NCI-H1105 treated with DMSO at 0.1 percent for 48 hours (cell line): ENCODE results near the gene PDYN.
"Not testable (repeated sequence)": the region's sequence is repeated elsewhere in the genome, so short reads cannot be mapped to it uniquely, and the experiment has no call there.

ENCODE experiments used
- DNase-seq: peaks from one replicate; lab custom pipeline; 2025; lab: John Stamatoyannopoulos, UW

The PDYN gene

DNA sequence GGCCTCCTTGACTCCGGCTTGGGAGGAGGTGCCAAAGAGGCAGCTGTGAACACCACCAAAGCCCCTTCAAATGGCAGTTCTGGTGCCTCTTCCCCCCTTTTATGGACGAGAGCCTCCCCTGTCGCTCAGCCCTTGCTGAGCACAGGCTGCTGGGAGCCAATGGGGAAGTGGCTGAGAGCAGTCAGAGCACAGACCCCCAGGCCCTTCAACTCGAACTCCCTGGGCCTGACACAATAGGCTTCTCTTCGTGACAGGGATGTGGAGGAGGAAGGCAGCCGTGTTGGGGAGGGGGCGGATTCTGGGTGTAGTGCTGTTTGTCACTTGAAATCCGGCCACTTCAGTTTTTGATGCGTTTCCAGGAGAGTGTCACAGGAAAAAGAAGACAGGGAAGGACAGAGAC is at the start of gene PDYN:
Gene PDYN (minus strand): TSS at position 73 of the 400 bp plus-strand sequence. CDS start 10,974 bp downstream, outside the sequence.
- DNase-seq = no peak

DNA sequence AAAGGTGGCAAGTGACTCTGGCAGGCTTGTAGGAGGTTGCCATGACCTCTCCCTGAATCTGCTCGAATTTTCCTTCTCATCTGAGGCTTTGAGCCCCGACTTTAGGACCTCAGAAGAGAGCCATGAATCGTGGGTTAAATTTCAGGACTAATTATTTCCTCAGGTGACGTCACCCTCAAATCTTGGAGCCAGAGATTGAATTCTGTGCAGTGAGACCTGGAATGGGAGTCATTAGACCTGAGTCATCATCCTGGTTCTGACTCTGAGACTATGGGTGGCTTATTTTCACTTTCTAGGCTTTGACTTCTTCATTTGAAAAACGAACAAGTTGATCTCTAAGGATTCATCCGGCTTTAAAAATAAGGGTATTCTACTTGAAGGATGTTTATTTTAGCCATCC is 48.5 kb upstream of the PDYN start:
- no peak for DNase-seq

DNA sequence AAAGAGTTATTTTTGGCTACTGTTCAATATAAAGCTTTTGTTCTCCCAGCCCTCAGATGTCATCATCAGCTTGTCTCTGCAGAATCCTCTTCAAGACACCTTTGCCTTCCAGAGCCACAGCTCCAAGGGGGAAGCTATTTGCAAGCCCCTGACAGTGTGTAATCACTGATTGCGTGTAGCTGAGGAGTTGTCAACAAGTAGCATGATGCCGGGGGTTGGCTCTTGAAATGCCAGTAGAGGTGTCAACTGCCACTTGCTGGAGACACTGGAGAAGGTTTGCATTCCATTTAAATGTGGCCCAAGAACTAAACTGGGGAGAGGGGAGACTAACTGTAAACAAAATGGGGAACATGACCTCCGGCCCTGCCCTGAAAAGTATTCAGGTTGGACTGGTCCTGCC is 44.3 kb upstream of the PDYN start:
- no peak for DNase-seq

DNA sequence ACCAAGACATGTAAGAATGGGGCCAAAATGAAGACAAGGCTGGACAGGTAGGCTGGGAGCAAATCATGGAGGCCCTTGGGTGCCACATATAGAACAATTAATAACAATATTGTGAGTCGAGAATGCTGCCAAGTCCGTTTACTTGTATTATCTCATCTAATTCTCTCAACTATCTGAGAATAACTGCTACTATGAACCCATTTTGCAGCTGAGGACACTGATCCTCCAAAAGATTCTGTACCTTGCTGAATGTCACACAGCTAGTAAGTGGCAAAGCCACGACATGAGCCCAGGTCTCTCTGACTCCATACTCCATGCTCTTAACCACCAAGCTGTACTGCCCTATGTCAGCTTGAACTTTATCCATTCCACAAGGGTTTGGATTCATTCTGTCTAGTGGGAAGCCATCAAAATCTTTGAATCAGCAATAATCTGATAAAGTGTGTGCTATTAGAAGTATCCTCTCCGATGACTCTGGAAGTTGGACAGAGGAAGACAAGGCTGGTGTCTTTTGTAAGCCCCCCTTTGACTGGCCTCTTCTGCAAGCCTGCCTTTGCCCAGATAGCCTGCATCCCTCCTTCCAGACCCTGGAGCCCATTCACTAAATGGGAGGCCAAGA is 43.5 kb upstream of the PDYN start:
- no peak for DNase-seq

DNA sequence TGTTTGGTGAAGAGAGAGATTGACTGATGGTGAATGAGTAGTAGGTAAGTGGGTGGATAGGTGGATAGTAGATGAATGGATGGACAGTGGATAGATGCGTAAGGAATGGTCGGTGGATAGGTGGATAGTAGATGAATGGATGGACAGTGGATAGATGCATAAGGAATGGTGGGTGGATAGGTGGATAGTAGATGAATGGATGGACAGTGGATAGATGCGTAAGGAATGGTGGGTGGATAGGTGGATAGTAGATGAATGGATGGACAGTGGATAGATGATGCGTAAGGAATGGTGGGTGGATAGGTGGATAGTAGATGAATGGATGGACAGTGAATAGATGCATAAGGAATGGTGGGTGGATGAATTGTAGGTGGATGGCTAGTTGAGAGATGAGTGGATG is 42.5 kb upstream of the PDYN start:
- DNase-seq = not testable (repeated sequence)

DNA sequence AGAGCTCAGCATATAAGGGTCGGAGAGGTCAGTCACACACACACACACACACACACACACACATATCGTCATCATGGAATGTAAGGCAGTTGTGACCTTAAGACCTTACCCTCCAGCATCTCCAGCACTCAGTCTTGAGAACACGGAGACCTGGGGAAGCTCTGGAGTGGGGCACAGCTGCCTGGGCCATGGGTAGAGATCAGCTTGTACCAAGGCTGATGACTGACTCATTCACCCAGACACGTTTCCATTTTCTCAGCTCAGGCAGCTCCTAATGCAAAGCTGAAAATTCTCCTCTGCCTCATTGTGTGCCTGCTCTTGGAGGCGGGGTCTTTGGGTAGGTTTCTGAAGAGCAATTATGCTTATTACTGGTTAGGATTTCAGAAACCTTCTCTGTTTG is 38.3 kb upstream of the PDYN start:
- DNase-seq = no peak

DNA sequence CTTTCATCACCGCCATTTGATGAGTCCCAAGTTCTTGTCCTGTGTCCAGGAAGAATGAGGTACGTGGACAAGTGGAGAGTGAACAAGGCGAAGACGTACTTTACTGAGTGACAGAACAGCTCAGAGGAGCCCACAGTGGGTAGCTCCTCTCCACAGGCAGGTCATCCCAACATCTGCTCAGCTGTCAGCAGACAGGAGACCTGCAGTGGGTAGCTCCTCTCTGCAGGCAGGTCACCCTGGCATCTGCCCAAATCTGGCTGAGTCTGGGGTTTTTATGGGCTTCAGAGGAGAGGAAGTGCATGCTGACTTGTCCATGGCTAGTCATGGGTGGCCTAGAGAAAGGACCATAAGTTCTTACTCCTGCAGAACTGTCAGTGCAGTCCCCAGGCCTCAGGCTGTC is 32.7 kb upstream of the PDYN start:
- no peak for DNase-seq

DNA sequence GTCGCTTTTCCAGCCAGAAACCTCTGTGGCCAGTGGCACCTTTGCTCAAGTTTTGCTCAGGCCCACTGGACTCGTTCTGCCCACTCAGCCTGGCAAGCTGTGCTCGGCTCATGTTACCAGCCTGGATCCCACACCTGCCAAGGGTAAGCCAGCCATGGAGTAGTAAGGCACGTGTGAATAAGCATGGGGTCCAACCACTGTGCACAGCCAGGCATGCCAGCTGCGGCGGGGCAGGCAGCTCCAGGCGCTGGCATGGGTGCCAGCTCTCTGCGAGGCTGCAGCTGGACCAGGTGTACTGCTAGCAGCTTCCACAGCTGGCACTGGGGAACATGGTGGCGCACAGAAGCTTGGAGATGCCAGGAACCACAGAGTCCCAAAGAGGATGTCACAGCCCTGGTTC is 32.1 kb upstream of the PDYN start:
- no peak for DNase-seq

DNA sequence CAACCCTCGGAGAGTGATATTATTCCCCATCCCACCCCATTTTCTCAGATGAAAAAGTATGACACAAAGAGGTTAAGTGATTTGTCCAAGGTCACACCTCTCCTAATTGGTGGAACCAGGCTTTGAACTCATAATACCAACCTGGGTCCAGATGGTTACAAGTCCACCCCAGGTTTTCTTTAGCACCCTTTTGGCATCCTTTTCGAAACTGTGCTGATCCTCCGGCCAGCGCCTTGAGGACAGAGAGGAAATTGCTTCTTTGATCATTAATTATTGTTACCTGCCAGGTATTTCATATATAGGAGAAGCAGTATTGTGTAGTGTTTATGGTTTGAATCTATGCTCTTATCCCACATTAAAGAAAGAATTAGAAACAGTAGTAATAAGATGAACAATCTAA is 29.3 kb upstream of the PDYN start:
- DNase-seq = no peak

DNA sequence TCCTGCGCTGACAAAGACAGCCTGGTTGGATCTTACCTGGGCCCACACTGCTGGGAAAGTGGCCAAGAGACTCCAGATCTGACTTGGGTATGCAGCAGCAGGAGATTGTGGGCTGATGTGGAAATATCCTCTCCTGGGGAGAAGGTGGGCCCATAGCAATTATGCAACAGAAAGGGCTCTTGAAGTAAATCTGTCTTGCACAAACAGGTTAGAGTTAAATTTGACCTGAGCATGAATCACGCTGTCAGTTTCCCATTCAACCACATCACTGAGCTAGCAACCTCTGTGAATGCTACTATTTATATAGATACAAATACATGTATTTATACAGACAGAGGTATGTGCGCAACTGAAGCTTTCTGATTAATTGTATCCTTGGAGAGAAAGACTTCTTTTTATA is 28.3 kb upstream of the PDYN start:
- DNase-seq = no peak

DNA sequence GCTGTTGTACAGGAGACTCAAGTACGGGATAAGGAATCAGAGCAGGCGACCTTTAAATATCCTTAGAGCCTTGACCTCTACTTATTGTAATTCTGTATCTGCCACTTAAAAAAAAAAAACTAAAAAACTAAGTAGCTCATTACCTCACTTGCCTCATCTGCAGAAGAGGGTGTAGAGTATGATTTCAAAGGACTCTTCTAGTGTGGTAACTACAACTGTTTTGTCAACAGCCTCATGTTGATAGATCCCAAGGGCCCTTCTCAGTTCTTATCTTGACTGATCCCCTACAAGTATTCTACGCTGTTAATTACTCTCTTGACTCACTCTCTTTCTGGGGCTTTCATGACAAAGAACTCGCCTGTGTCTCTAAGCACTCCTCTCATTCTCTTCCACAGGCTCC is 16.7 kb upstream of the PDYN start:
- DNase-seq = no peak

DNA sequence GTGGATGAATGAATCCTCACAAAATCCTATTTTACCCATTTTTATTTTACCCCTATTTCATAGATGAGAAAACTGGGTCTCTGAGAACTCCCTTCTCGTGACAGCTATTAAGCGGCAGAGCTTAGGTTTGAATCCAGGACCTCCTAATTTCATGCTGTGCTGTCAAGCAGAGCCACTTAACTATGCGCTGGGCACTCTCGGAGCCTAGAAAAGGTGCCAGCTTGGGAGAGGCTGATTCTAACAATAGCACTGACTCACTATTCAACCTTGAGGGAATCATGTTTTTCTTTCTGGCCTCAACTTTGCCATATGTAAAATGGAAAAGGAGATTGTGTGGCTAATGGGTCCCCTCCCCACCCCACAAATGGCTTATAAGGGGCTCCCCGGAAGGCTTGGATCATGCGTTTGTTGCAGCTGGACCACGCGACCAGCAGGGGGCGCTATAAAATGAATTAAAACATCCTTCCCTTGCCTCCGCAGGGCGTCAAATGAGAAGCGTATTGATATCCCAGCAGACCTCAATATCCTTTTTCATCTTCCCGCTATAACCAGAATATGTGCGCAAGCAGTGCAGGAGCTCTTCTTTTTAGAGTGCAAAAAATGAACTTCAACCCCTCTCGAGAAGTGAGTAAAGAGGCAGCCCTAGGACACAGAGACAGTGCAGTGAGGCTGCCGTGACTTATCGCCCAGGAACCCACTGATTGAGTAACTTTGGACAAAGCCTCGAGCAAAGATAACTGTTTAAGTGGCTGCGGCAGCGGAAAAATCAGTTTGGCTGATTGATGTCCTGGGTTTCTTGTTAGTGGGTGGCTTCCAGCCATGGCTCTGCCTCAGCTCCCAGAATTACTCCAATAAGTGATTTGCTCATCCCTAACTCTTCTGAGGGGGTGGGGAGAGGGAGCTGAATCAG is 12.8 kb upstream of the PDYN start:
- peak; percentile 54 for DNase-seq

DNA sequence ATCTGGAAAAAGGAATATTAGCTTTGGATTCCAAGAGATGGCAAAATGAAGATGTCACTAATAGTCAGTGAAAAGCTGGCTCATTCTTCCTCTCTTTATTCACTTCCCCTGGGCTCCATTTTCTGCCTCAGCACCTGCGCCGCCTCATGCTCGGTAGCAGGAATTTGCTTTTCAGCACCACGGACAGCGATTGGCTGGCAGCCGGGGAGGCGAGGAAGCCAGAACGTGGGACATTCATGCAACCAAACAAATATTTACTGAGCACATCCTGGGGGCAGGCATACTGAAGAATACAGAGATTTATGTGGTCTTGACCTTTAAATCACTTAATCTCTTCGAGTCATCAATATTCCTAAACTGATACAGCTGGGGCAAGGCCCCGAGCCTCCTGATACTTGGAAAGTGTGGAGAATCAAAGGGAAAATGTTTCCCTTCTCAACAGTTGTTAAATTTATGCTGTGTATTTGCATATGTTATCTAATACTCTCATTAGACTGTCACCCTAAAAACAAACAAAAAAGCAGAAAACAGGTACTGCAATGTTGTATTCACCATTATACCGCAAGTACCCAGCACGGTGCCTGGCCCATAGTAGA is 12.1 kb upstream of the PDYN start:
- no peak for DNase-seq

DNA sequence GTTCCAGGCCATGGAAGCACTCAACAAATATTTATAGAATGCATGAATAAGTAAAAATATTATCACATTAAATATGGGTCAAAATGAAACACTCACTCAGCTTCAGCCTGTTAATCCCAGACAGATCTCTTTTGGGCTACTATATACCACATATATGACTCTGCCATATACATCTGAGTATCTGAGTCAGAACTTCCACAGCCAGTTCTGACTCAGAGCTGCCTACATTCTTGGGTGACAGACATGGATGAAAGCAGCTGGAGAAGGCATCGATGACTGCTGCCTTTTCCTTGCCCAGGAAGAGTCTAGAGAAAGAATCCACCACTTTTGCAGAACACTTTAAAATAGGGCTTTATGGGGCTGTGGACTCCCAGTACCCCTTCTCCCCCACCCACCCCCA is 11.5 kb upstream of the PDYN start:
- no peak for DNase-seq

DNA sequence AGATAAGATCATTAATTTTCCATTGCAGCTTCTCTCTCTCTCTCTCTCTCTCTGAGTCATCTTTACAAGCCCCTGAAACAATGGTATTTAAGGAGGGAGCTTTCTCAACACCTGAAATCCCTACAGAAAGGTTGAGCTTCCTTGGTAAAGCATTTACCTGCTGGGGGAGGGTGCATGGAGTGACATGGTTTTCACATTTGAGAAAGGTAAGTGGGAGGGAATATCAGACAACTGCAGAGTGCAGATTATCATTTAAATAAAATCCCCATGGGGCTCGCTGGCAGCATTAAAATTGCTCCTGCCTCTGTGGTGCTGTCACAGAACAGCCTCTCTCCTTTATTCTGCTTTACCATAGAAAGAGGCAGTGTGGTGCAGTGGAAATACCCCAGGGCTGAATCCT is 10.3 kb upstream of the PDYN start:
- DNase-seq = no peak

DNA sequence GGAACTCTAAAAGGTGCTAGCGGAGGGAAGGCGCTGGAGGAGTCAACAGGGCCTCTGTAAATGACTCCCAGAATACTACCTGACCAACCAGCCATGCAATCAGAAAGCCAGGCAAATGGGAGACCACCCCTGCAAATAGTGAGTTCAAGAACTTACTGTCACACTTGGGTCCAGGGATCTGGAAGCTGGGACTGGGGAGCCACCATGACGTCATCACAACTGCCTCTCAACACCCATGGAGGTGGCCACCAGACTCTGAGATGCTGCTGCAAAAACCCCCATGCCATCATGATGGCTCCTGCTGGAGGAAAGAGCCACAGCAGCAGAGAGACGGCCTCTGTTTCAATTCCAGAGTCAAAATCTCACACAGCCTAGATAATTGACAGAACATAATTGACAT is 8.5 kb upstream of the PDYN start:
- no peak for DNase-seq

DNA sequence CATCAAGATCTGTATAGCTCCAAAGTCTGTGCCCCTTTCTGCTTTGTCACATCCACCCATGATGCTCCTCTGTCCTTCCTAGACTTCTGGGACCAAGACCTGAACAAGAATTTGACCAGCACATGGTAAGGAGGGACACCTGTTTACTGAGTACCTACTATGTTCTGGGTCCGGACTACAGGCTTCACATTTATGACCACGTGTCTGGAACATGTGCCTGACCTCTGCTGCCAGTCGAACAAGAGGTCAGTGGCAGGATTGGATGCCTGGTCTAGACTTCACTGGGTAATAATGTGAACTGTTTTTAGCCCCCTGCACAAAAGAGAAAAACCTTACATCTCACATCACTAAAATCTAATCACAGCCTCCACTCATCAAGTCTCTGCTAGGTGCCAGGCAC is 7.3 kb upstream of the PDYN start:
- DNase-seq = no peak

DNA sequence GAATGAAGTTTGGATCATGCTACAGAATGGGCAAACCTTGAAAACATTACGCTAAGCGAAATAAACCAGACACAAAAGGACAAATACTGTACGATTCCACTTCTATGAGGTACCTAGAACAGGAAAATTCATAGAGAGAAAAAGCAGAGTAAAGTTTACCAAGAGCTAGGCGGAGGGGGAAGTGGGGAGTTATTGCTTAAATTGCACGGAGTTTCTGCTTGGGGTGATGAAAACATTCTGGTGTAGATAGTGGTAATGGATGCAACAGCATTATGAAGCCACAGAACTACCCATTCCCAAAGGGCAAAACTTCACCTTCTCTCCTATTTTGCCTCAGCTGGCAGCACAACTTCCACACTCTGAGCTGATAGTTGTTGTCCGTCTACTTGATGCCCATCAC is 6.4 kb upstream of the PDYN start:
- DNase-seq = no peak

DNA sequence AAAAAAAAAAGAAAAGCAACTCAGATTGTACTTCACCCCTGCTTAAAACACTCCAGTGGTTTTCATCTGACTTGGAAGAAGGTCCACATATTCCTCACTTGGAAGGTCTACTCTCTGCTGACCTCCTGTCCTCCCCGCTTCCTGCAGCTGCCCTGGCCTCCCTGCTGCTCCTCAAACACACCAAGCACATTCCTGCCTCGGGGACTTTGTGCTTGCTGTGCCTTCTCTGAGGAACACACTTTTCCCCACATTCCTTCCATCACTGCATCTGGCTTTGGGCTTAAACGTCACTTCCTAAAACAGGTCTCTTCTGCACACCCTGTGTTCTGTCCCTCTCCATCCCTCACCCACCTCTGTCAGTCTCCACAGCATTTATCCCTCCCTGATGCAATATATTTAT is 4.9 kb upstream of the PDYN start:
- no peak for DNase-seq

DNA sequence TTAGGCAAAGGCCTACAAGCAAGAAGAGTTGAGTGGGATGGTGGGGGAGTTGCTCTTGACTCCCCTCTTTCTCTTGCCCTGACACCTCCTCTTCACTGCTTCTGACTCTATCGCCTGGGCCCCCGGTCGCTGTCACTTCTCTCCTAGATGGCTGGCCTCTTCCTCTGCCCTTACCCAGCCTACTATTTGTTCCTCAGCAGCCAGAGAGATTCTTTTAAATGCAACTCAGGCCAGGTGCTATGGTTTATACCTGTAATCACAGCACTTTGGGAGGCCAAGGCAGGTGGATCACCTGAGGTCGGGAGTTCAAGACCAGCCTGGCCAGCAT is 4.3 kb upstream of the PDYN start:
- no peak for DNase-seq

DNA sequence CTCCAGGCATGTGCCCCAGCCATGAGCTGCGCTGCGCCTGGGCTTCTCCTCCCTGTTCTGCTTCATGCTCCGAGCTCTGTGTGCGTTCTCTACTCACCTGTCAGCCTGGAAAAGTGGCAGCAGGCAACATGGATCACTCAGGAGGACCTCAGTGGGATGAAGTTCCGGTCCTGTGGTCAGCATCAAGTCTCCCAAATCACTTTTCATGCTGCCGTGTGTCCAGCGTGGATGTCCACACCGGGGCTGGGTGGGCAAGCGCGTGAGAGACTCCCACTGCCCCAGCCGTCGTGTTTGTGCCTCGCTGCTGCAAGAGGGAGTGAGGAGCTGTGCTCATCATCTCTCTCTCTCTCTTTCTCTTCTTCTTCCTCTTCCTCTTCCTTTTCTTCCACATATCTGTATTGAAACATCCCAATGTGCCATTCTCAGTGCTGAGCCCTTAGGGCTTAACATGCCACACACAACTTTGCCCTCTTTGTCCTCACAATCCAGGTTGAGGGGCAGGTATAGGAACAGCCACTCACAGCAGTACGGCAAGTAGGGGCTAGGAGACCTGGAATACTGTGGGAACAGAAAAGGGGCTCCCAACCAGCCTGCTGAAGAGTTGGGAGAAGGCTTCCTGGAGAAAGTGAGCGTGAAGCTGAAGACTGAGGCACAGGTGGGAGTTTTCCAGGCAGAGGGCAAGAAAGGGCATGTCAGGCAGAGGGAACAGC is 3.8 kb upstream of the PDYN start:
- DNase-seq = no peak

DNA sequence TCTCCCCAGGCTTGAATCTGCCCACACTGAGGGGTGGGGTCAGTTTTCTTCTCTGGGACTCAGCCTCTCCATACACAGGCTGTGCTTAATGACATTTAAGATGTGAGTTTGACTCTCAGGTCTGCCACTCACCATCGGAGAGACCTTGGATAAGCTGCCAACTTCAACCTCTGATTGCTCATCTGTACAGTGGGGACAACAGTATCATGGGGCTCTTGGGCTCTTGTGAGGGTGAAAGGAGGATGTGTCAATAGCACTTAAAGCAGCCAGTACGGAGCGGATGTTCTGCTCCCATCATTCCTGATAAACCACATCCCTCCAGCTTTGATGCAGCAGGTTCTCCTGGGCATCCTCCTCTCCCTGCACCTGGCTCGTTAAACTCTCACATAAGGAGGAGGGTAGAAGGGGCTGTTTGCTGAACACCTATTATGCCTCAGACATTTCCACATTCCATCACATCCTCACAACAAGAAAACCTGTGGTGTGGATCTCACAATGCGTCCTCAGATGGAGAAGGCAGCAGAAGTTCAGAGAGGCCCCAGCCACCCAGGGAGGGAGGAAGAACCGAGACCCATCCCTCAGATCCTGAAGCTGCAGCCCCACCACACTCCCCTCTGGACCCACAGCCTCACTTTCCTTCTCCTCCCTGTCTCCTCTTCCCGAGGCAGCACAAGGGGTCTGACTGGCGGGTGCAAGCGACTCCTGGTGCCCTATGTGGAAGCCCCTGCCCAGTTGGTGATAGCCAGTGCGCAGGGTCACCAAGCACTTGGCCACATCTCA is 1.9 kb upstream of the PDYN start:
- DNase-seq = no peak
